ENCODE results near the gene CCNL2. TPM values are rescaled to one million over a fixed set of nuclear protein-coding genes. Genes with fewer than 3 reads are reported as not detected.

CCNL2 gene
- total RNA-seq, 1 donor from 2014 or later = 134 TPM

- no peak for DNase-seq (ENCODE audit: low read depth)
- Histone ChIP-seq H3K4me3 (ENCODE audit: low read depth, low read length) (no peak overlapping the region), H3K27me3 (ENCODE audit: control insufficient read depth, insufficient read depth, low read length) (no peaks in the 10 kb centered on the region), H3K36me3 (ENCODE audit: control insufficient read depth, insufficient read depth, low read length) (peaks cover 2% of the 10 kb centered on the region)
- TF ChIP-seq, protein P1, sequence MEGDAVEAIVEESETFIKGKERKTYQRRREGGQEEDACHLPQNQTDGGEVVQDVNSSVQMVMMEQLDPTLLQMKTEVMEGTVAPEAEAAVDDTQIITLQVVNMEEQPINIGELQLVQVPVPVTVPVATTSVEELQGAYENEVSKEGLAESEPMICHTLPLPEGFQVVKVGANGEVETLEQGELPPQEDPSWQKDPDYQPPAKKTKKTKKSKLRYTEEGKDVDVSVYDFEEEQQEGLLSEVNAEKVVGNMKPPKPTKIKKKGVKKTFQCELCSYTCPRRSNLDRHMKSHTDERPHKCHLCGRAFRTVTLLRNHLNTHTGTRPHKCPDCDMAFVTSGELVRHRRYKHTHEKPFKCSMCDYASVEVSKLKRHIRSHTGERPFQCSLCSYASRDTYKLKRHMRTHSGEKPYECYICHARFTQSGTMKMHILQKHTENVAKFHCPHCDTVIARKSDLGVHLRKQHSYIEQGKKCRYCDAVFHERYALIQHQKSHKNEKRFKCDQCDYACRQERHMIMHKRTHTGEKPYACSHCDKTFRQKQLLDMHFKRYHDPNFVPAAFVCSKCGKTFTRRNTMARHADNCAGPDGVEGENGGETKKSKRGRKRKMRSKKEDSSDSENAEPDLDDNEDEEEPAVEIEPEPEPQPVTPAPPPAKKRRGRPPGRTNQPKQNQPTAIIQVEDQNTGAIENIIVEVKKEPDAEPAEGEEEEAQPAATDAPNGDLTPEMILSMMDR (IDR thresholded peaks at IDR 0.05; ENCODE audit: insufficient read depth, low read length, poor library complexity, severe bottlenecking) = no peak
Measured at GRCh38 chr1:1336931-1337792, 62.0 kb downstream of the CCNL2 start.

GRCh38 chr1:1336446-1336845, 62.7 kb downstream of the CCNL2 start:
- TF ChIP-seq, protein P1 (IDR thresholded peaks at IDR 0.05; ENCODE audit: insufficient read depth, low read length, poor library complexity, severe bottlenecking) = no peak
- no peak for DNase-seq (ENCODE audit: low read depth)
- H3K36me3 ChIP-seq (ENCODE audit: control insufficient read depth, insufficient read depth, low read length) = peaks cover 2% of the 10 kb centered on the region
- no peak overlapping the region for H3K4me3 ChIP-seq (ENCODE audit: low read depth, low read length)
- no peaks in the 10 kb centered on the region for H3K27me3 ChIP-seq (ENCODE audit: control insufficient read depth, insufficient read depth, low read length)

GRCh38 chr1:1335792-1336248, 63.3 kb downstream of the CCNL2 start:
- no peak for DNase-seq (ENCODE audit: low read depth)
- Histone ChIP-seq H3K4me3 (ENCODE audit: low read depth, low read length) (no peak overlapping the region), H3K36me3 (ENCODE audit: control insufficient read depth, insufficient read depth, low read length) (peaks cover under 1% of the 10 kb centered on the region), H3K27me3 (ENCODE audit: control insufficient read depth, insufficient read depth, low read length) (peaks cover 2% of the 10 kb centered on the region)
- TF ChIP-seq, protein P1 (IDR thresholded peaks at IDR 0.05; ENCODE audit: insufficient read depth, low read length, poor library complexity, severe bottlenecking) = no peak

Other genes starting within 250 kb of the CCNL2 start
- gene TTLL10, start 225.5 kb downstream of the CCNL2 start, total RNA-seq = 0.27 TPM in 1 of 2 replicates, not detected in the other
- gene TNFRSF18, start 192.7 kb downstream of the CCNL2 start, total RNA-seq = 0.67 and 2.1 TPM in 2 replicates
- gene TNFRSF4, start 185.2 kb downstream of the CCNL2 start, total RNA-seq = 0.25 and 3.6 TPM in 2 replicates
- 146 and 153 TPM in 2 replicates for gene SDF4, start 167.3 kb downstream of the CCNL2 start, total RNA-seq
- 43.7 and 48.6 TPM in 2 replicates for gene B3GALT6, start 167.1 kb downstream of the CCNL2 start, total RNA-seq
- 0.88 and 1.4 TPM in 2 replicates for gene C1QTNF12, start 152.6 kb downstream of the CCNL2 start, total RNA-seq
- 65.1 and 78.0 TPM in 2 replicates for gene UBE2J2, start 125.5 kb downstream of the CCNL2 start, total RNA-seq
- gene SCNN1D, start 118.9 kb downstream of the CCNL2 start, total RNA-seq = 0.46 and 0.62 TPM in 2 replicates
- gene ACAP3, start 91.4 kb downstream of the CCNL2 start, total RNA-seq = 37.9 and 43.1 TPM in 2 replicates
- 45.1 and 59.9 TPM in 2 replicates for gene PUSL1, start 90.7 kb downstream of the CCNL2 start, total RNA-seq
- gene INTS11, start 74.7 kb downstream of the CCNL2 start, total RNA-seq = 94.2 and 123 TPM in 2 replicates
- 44.3 and 59.5 TPM in 2 replicates for gene CPTP, start 74.5 kb downstream of the CCNL2 start, total RNA-seq
- gene TAS1R3, start 68.1 kb downstream of the CCNL2 start, total RNA-seq = 0.08 and 1.0 TPM in 2 replicates
- gene DVL1, start 49.9 kb downstream of the CCNL2 start, total RNA-seq = 87.3 and 101 TPM in 2 replicates
- gene MXRA8, start 40.8 kb downstream of the CCNL2 start, total RNA-seq = 106 and 165 TPM in 2 replicates
- 201 and 204 TPM in 2 replicates for gene AURKAIP1, start 24.1 kb downstream of the CCNL2 start, total RNA-seq
- 134 and 159 TPM in 2 replicates for gene MRPL20, start 8.0 kb upstream of the CCNL2 start, total RNA-seq
- gene ANKRD65, start 21.9 kb upstream of the CCNL2 start, total RNA-seq = 1.4 and 1.6 TPM in 2 replicates
- gene VWA1, start 36.4 kb upstream of the CCNL2 start, total RNA-seq = 27.6 and 28.3 TPM in 2 replicates
- 0.38 and 0.75 TPM in 2 replicates for gene ATAD3C, start 50.4 kb upstream of the CCNL2 start, total RNA-seq
- gene ATAD3B, start 72.4 kb upstream of the CCNL2 start, total RNA-seq = 31.4 and 37.8 TPM in 2 replicates
- gene ATAD3A, start 112.8 kb upstream of the CCNL2 start, total RNA-seq = 51.5 and 53.6 TPM in 2 replicates
- 2.8 and 3.9 TPM in 2 replicates for gene TMEM240, start 141.3 kb upstream of the CCNL2 start, total RNA-seq
- gene SSU72, start 175.5 kb upstream of the CCNL2 start, total RNA-seq = 69.0 and 87.3 TPM in 2 replicates
- gene FNDC10, start 200.8 kb upstream of the CCNL2 start, total RNA-seq = 8.0 and 9.2 TPM in 2 replicates
- 55.5 and 56.8 TPM in 2 replicates for gene MIB2, start 216.2 kb upstream of the CCNL2 start, total RNA-seq
- gene MMP23B, start 232.8 kb upstream of the CCNL2 start, total RNA-seq = 4.9 and 6.5 TPM in 2 replicates